C4-2B (cell line): ENCODE measurements around the gene PDSS2.

Experiments
- ZFX ChIP-seq: fragments of 450-650 bp; IDR thresholded peaks from 2 replicates; pipeline ENCODE4 v1.6.1; 2017
- TF ChIP-seq, protein P1 (sequence below): fragments of 450-650 bp; conservative IDR thresholded peaks from 2 replicates; pipeline ENCODE4 v1.5.1; 2017; ENCODE audit warnings: mild to moderate bottlenecking

DNA sequence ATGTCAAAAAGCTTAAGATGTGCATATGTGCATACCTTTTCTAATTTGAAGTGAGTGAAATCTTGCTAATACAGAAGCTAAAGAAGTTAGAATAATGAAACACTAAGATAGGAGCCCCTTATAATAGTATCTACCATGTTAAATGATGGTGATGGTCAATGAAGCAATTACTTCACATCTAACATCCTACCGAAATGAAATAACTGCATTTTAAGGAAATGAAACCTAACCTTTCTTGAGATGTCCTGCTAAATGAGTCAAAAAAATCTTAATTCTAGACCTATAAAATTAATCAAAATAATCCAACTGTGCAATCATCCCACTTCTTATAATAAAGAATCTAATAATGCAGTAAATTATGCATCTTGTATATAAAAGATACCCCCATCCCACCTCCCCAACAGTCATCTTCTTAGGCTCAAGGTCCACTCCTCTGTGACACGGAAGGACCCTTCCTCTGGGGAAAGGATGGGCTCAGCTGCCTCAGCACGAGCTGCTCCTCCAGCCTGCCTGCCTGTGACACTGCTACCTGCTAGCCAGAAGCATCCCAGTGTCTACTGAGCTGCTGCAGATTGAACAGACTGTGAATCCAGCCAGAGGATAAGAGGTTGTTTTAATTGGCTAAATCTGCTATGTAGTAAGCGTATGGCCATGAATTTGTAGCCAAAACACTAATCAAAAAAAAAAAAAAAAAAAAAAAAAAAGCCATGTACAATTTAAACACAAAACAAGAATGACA lies 214.5 kb downstream of the PDSS2 start:
- TF ChIP-seq ZFX, result no peak
- TF ChIP-seq, protein P1, sequence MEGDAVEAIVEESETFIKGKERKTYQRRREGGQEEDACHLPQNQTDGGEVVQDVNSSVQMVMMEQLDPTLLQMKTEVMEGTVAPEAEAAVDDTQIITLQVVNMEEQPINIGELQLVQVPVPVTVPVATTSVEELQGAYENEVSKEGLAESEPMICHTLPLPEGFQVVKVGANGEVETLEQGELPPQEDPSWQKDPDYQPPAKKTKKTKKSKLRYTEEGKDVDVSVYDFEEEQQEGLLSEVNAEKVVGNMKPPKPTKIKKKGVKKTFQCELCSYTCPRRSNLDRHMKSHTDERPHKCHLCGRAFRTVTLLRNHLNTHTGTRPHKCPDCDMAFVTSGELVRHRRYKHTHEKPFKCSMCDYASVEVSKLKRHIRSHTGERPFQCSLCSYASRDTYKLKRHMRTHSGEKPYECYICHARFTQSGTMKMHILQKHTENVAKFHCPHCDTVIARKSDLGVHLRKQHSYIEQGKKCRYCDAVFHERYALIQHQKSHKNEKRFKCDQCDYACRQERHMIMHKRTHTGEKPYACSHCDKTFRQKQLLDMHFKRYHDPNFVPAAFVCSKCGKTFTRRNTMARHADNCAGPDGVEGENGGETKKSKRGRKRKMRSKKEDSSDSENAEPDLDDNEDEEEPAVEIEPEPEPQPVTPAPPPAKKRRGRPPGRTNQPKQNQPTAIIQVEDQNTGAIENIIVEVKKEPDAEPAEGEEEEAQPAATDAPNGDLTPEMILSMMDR, result no peak
